ENCODE data around the gene FCER1G. TPM values are rescaled to one million over a fixed set of nuclear protein-coding genes. Genes with fewer than 3 reads are reported as not detected.
"Not testable (repeated sequence)": the region's sequence is repeated elsewhere in the genome, so short reads cannot be mapped to it uniquely, and the experiment has no call there.

Gene FCER1G
- total RNA-seq, 1 donor from 2014 or later, result 2.5 TPM

DNA sequence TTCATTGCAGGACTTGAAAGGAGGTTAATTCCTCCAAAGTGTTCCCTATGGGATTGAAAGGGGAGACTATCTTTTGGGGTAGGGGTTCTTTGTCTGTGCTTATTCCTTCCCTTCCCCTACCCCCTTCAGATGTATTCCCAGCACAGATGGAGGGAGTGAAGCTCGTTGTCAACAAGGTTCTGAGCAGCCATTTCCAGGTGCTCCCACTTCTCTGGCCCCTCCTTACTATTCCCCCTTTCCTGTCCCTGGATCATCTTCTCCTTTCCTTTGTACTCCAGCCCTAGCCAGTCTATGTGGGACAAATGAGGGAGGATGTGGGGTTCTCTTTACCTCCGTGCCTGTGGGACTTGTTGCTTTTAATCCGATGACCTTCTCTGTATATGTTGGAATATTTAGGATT, 11.7 kb downstream of the FCER1G start:
- intact Hi-C loops (cut with micrococcal nuclease), result loop anchor here (1.0 to 10.0 kb wide), 4 partner anchors 65 to 538 kb away; partner anchors contain the start of gene ATF6

DNA sequence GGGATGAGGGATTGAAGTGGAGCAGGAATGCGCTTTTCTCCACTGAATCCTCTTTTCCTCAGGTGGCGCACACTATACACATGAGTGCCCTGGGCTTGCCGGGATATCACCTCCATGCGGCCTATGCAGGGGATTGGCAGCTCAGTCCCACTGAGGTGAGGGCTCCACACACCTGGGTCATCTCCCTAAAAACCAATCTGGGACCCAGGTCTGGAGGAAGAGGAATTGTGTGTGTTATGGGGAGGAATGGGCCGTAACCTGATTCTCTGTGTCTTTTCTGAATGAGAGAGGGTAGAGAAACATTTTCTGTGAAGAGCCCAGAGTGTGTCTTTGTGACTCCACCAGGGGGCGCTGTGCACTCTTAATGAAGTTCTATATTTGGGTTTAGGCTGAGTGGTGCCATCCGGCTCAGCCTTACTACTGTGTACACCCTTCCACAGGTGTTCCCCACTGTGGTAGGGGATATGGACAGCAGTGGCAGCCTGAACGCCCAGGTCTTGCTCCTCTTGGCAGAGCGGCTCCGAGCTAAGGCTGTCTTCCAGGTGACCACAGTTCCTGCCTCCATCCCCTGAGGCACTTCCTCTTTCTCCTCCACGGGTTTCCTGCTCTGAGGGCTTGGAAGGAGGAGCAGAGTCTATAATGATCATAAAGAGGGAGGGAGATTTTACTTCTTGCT, 12.2 kb downstream of the FCER1G start:
- intact Hi-C loops (cut with micrococcal nuclease), result loop anchor here (1.0 to 10.0 kb wide), 4 partner anchors 64 to 537 kb away; partner anchors contain the start of gene ATF6

DNA sequence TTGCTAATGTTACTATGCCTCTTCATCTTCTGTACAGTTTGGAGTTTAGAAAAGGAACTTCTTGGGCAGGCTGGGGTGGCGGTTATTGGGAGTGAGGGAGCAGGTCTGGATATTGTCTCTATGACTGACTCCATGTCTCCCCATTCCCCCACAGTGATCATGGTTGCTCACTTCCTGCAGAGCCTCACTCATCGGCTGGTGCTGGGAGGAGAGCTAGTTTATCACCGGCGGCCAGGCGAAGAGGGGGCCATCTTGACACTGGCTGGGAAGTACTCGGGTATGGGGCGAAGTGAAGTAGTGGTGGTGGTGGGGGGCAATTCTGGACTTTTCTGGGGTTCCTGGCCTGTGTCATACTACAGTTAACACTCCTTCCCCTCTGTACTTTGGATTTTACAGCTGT, 12.9 kb downstream of the FCER1G start:
- intact Hi-C loops (cut with micrococcal nuclease), result loop anchor here (10.0 kb wide), 1 partner anchor 537 kb away; the partner anchor contains the start of gene ATF6

DNA sequence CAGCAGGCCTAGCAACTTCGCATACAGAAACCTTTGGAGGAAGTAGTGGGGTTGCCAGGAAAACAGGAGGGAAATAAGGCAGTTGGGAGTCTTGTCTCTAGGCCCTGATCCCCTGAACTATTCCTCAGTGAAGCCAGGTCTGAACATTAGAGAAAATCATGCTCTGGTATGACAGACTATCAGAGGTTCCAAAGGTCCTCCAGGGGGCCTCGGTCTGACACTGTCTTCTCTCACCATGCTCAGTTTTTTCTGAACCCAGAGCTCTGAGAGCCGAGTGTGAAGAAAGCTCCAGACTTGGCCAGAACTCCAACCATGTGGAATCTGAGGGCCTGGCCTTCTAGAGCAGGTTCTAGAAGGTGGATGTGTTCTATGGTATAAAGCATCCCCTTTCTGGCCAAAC, 14.8 kb downstream of the FCER1G start:
- intact Hi-C loops (cut with micrococcal nuclease), result loop anchor here (10.0 kb wide), 1 partner anchor 535 kb away; the partner anchor contains the start of gene ATF6

DNA sequence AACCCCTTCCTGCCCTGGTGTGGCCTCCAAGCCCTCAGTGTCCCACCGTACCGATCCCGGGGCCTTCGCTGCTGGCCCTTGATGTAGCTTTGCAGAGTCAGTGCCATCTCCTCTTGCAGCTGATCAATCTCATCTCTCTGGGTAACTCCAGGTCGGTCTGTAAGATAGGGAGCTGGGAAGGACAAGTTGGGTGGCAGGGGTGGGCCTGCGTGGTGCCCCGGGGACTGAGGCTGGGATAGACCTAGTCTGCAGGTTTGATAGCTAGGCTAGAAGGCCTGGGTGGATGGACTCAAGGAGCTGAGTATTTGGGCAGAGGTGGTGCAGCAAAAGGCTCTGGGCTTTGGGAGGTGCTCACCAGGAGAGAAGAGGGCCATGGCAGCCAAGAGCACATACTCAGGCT, 15.7 kb downstream of the FCER1G start:
- intact Hi-C loops (cut with micrococcal nuclease), result no loop called here

DNA sequence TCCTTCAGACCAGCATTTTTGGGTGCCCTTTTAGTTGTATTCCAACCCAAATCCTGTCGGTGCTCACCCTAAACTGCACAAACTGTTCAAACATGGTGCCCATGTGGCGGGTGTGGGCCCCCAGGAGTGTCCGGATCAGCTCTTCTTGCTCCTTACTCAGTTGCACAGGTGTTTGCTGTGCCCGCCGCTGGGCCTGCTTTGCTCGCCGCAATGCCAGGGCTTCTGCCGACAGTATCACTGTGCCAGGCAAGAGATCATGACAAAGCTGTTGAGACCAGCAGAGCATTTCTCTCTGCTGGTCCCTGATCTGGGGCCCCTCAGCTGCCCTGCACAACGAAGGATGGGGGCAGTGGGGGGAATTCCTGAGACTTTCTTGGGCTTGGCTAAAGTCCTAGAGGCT, 18.0 kb downstream of the FCER1G start:
- intact Hi-C loops (cut with micrococcal nuclease), result no loop called here

DNA sequence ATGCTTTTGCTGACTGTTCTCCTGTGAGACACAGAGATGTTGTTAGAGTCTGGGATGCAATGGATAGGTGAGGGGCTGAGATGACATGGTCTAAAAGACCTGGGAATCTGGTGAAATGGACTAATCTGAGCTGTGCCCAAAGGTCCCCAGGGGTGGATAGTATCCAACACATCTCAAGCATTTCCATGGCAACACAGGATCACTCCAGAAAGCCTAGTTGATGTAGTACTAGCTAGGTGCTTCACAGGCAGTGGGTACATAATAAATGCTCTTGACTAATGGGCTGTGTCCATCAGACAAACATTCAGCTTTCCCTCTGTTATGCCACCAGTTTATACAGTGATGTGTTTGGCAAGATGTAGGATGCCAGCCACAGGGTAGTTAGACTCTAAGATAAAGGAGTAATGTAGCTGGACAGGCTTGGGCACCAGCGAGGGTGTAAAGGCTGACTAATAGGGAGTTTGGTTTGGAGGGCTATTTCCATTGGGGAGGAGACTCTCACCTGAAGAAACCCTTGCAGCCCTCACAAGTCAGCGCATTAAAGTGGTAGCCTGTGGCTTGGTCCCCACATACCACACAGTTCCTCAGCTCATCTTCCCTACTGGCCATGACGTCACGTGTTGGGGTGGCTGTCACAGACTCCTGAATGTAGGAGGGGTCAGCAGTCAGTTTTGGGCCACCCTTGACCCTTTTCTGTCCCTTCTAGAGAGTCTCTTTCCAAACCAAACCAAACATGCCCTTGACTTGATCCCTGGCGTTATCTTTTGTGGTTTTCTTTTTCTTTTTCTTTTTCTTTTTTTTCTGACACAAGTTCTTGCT, 21.1 kb downstream of the FCER1G start:
- intact Hi-C loops (cut with micrococcal nuclease), result no loop called here

DNA sequence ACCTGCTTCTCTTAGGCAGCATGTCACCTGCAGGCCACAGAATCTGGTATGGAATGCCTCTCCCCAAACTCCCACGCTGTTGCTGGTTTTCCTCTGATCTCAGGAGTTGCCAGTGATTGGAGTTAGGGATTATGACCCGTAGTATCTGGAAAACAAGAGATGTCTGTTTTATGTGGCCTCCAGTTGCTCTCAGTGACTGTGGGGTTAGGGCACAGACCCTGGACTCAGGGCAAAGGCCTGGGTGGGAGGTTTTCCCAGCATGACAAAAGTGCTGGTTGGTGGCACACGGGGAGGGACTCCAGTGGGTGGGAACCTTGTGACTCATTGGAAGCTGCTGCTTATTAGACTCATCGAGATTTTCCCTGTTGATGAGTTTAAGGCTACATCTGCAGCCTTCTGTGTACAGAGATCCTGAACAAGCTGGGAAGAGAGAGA, 23.0 kb downstream of the FCER1G start, which contains the start of gene NR1I3:
Gene NR1I3 (minus strand): TSS at position 165 of the 435 bp plus-strand sequence. CDS start 1,638 bp downstream, outside the sequence.
- intact Hi-C loops (cut with micrococcal nuclease), result no loop called here

DNA sequence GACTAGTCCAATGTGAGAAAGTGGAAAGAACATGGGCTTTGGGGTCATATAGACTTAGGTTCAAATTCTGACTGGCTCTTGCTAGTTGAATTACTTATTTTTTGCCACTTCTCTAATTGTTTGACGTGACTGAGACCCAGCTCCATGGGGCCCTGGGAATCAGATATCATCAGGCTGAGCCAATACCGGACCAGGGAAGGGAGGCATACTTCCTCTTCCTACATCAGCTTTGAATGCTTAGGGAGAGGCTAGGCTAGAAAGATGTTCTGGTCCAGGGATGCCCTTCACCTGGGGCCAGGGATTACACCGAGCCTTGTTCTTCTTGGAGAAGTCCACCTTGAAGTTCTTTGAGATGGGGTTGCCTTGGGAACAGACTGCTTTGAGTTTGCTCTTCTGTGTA, 26.6 kb downstream of the FCER1G start:
- intact Hi-C loops (cut with micrococcal nuclease), result no loop called here

DNA sequence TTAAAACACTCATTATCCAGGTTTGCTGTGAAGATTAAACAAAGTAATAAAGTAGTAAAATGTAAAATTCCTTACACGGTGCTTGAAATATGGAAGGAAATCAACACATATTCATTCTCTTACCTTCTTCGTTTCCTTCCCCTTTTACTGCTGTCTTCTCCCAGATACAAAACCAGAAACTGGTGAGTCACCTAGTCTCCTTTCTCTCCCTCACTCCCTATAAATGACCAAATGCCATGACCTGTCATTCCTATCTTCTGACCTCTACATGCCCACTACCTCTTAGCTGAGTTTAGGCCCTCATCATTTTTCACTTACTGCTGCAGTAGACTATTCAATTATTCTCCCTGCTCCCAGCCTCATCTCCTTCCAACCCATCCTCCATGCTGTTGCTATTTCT, 27.2 kb downstream of the FCER1G start:
- intact Hi-C loops (cut with micrococcal nuclease), result no loop called here

DNA sequence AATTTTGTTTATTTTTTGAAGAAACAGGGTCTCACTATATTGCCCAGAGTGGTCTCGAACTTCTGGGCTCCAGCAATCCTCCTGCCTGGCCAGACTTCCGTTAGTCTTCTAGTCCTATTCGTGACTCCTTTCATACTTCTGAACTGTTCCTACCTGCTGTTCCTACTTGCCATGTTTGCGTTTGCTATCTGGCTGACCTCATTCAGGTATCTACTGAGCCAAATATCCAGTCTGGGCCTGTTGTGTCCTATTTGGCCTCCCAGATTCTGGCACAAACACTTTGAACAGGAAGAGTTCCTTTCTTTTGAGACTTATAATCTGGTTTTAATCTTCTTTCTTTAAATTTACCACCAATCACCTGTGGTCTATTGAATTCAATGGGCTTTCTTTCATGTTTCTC, 29.8 kb downstream of the FCER1G start:
- intact Hi-C loops (cut with micrococcal nuclease), result no loop called here

DNA sequence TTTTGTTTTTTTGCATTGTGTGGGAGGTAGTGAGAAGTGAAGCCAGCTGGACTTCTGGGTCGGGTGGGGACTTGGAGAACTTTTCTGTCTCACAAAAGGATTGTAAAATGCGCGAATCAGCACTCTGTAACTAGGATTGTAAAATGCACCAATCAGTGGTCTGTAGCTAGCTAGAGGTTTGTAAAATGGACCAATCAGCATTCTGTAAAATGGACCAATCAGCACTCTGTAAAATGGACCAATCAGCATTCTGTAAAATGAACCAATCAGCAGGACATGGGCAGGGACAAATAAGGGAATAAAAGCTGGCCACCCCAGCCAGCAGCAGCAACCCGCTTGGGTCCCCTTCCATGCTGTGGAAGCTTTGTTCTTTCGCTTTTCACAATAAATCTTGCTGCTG, 35.0 kb downstream of the FCER1G start:
- intact Hi-C loops (cut with micrococcal nuclease), result not testable (repeated sequence)

DNA sequence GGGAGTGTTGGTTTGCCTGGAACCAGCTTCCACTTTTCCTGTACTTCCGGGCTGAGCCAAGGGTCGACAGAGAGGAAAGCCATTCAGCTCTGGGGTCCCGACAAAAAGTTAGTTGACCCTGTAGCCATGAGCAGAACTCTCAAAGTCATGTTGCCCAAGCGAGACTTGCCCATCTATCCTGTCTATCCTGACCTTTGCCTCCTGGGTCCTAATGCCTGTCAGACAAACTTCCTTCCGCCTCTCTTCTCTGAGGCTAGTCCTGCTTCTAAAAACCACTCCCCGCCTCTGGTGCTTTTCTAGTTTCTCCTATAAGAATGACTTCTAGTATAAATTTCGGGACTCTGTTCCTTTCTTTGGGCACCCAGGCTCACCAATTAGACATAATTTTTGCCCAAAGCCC, 35.7 kb downstream of the FCER1G start:
- intact Hi-C loops (cut with micrococcal nuclease), result no loop called here

DNA sequence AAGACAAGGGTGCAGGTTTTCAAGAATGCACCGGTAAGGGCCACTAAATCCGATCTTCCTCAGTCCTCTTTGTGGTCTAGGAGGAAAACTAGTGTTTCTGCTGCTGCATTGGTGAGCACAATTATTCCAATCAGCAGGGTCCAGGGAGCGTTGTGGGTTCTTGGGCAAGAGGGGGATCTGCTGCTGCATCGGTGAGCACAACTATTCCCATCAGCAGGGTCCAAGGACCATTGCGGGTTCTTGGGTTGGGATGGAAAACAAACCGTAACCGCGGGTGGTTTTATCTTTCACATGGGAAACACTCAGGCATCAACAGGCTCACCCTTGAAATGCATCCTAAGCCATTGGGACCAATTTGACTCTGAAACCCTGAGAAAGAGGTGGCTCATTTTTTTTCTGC, 36.5 kb downstream of the FCER1G start:
- intact Hi-C loops (cut with micrococcal nuclease), result no loop called here

DNA sequence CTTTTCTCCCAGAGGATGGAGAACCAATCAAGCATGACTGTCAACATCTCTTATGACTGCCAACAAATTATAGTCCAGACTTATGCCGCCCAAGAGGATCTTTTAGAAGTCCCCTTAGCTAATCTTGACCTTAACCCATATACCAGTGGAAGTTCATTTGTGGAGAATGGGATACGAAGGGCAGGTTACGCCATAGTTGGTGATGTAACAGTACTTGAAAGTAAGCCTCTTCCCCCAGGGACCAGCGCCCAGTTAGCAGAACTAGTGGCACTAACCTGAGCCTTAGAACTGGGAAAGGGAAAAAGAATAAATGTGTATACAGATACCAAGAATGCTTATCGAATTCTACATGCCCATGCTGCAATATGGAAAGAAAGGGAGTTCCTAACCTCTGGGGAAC, 40.2 kb downstream of the FCER1G start:
- intact Hi-C loops (cut with micrococcal nuclease), result not testable (repeated sequence)

DNA sequence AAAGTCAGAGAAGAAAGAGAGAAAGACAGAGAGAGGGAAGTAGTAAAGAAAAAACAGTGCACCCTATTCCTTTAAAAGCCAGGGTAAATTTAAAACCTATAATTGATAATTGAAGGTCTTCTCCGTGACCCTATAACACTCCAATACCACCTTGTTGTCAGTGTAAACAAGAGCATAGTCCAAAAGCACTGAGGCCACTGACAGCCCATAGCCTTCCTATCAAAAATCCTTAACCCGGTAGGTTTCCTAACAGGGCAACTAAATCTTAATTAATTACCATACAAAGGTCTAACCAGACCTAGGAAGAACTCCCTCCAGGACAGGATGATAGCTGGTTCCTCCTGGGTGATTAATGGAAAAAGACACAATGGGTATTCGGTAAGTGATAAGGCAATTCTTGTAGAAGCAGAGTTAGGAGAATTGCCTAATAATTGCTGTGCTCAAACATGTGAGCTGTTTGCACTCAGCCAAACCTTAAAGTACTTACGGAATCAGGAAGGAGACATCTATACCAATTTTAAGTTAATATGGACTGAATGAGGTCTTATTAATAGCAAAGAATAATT, 40.9 kb downstream of the FCER1G start:
- intact Hi-C loops (cut with micrococcal nuclease), result not testable (repeated sequence)

DNA sequence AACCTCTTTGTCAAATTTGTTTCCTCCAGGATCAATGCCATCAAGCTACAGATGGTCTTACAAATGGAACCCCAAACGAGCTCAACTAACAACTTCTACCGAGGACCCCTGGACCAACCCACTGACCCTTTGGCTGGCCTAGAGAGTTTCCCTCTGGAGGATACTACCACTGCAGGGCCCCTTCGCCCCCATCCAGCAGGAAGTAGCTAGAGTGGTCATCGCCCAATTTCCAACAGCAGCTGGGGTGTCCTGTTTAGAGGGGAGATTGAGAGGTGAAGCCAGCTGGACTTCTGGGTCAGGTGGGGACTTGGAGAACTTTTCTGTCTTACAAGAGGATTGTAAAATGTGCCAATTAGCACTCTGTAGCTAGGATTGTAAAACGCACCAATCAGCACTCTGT, 42.0 kb downstream of the FCER1G start:
- intact Hi-C loops (cut with micrococcal nuclease), result not testable (repeated sequence)

DNA sequence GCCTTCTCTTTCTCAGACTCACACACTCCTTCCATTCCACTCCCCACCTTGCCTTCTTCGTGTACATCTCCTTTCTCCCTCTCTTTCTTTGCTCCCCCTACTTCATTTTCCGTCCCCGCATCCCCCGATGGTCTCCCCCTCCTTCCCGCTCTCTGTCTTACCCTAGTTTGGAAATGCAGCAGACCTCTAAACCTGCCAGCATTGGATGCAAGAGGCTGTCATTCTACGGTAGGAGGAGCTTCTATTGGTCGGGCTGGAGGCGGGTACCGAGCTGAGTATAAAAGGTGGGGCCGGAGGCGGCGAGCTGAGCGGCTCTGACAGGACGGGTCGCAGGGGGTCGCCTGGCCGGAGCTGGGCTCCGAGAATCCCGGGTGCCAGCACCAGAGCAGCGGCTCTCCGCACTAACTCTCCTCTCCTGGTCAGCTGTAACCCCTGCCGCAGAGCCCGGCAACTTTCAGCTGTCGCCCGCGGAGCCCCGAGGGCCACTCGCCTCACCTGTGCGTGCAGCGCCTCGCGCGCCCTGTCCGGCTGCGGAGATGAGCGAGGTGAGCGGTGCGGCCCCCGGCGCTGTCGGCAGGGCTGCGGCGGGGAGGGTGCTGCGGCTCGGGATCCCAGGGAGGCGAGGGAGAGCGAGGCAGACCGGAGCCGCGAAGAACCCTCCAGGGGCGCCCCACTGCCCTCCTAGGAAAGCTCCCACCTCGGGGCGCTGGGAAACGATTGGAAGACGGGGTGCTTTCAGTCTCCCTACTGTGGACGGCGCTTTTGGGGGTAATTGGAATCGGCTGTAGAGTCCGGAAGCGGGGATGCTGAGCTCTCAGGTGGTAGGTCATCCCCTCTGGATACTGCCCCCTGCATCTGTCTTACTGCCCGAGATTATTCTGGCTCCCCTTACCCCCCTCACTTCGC, 43.6 kb downstream of the FCER1G start, which contains the start of gene PCP4L1:
Gene PCP4L1 (plus strand): TSS at position 307 of the 906 bp plus-strand sequence. CDS start 230 bp downstream, at position 537.
- intact Hi-C loops (cut with micrococcal nuclease), result no loop called here

DNA sequence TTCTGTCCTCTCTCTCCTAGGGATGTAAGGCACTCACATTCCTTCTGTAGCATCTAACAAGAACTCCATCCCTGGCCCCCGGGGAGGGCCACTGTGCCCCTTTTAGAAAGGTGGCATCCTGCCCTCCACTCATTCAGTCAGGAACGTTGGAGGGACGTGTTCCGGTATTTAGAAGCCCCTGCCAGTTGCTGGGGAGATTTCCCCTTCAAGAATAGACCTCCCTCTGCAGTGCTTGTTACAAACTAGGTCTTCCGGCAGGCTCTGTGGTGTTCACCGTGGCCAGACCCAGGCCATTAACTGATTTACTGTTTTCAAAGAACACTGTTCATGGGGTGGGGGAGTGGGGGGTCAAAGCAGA, 44.2 kb downstream of the FCER1G start:
- intact Hi-C loops (cut with micrococcal nuclease), result no loop called here

DNA sequence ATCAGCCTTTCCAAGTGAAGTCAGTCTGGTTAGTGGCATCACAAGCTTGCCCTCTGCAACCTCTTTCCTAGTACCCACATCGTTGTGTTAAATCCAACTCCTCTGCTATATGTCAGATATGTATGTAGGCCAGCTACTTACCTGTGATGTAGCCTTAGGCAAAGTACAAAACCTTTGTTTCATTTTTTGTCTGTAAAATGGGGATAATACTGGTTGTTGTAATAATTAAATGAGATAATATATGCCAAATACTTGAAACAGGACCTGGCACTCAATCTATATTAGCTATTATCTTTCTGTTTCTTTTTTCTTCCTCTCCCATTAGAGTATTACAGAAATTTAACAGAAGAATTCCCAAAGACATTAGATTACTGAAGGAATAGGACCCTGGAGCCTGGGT, 44.7 kb downstream of the FCER1G start:
- intact Hi-C loops (cut with micrococcal nuclease), result no loop called here
